Stimulated activated CD8-positive, alpha-beta memory T cell treated with anti-CD3 and anti-CD28 coated beads, Interleukin-7, amount 100 ng/mL, for 1 hour (primary cell): Measurements from ENCODE around the gene LTF.
"Not testable (repeated sequence)": the region's sequence is repeated elsewhere in the genome, so short reads cannot be mapped to it uniquely, and the experiment has no call there.

Experiments used
- DNase-seq, 2 donors: peaks; one replicate each; pipeline ENCODE4 v3.0.0-alpha.2; 2020; ENCODE audit warnings: low read depth in 2 of 2

LTF gene

DNA sequence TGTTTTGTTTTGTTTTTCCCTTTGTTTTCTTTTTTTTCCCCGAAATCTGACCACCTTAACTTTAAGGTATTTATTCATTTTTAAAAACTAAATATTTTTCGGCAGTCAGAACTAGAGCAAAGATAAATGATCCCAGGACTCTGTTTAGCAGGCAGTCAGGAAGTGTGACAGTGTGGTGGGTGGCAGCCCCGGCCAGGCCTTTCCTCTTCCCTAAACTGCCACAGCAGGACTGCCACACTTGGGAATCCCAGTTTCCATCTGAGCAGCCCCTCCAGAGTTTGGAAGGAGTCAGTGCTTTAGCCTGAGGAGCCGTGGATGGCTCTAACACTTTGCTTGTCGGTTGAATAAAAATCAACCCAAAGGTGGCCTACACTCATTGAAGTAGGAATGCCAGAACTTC is 50.8 kb downstream of the LTF start:
- DNase-seq, result no peak

- DNase-seq, result no peak
These were observed 51.9 kb downstream of the LTF start for GRCh38 chr3:46412786-46413298.

- no peak for DNase-seq
These were observed 53.4 kb downstream of the LTF start for GRCh38 chr3:46411271-46411670.

- DNase-seq, result no peak
These were observed 54.0 kb downstream of the LTF start for GRCh38 chr3:46410669-46411068.

DNA sequence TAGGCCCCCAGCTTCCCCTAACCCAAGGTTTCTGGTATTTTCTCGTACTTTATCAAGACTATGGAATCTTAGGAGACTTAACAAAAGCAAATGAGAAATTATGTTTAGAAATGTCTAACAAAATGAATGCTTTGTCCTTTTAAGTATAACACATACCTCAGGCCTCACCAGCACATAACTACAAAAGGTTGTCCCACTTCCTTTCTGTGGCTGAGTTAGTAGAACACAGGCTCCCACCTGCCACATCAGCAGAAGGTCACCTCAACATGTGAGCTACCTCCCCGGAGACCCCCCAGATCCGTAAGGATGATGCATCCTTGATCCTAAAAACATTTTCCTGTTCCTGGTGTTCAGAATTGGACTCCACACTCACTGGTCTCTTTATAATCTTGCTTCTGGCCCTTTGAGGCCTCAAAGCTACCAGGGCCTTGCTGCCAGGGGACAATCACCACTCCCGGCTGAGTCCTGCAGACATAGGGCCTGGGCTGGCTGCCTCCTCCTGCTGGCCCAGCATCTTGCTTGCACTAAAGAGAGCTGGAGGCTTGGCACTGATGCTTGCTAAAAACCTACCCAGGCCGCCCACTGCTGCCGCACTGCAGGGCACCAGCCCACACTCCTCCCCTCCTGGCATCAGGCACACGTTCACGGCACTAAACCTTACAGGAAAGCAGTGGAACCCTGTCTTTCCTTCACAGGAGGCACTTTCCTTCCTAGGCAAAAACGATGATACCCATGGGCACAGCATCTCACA is 54.8 kb downstream of the LTF start:
- no peak for DNase-seq

DNA sequence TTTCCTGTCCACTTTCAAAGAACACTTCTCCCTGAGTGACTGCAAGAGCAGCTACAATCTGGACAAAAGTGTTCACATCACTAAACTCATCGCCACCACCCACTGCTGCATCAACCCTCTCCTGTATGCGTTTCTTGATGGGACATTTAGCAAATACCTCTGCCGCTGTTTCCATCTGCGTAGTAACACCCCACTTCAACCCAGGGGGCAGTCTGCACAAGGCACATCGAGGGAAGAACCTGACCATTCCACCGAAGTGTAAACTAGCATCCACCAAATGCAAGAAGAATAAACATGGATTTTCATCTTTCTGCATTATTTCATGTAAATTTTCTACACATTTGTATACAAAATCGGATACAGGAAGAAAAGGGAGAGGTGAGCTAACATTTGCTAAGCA is 55.9 kb downstream of the LTF start:
- no peak for DNase-seq

GRCh38 chr3:46407970-46408369 is 56.7 kb downstream of the LTF start:
- no peak for DNase-seq

- no peak for DNase-seq
These were observed 57.7 kb downstream of the LTF start, which contains the start of the genes CCR5AS and CCRL2 for GRCh38 chr3:46406788-46407611. TSS of gene CCR5AS (minus strand) at chr3:46407066. TSS of gene CCRL2 (plus strand) at chr3:46407259. CDS start at chr3:46408080, 821 bp downstream.

DNA sequence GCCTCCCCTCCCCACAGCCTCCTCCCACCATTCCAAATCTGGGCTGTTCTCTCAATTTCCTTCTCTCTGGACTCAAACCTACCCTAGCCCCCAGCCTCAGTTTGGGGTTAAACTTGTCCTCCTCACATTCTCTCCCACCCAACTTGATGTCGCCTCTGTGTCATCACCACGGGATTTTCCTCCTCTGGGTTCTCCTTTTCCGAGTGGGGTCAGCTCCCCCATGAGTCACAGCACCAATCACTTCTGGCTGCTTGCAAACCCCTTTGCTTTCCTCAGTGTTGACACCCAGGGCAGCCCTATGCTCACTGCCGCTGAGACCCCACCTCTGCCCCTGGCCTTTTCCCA is 58.3 kb downstream of the LTF start:
- no peak for DNase-seq

- DNase-seq, result no peak
These were observed 59.2 kb downstream of the LTF start for GRCh38 chr3:46405301-46406019.

DNA sequence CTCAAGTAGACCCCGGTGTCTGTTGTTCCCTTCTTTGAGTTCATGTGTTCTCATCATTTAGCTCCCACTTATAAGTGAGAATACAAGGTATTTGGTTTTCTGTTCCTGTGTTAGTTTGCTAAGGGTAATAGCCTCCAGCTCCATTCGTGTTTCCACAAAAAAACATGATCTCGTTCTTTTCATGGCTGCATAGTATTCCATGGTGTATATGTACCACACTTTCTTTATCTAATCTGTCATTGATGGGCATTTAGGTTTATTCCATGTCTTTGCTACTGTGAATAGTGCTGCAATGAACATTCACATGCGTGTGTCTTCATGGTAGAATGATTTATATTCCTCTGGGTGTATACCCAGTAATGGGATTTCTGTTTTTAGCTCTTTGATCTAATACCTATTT is 61.8 kb downstream of the LTF start:
- DNase-seq, result not testable (repeated sequence)

- DNase-seq, result no peak
These were observed 63.1 kb downstream of the LTF start for GRCh38 chr3:46401579-46401978.

DNA sequence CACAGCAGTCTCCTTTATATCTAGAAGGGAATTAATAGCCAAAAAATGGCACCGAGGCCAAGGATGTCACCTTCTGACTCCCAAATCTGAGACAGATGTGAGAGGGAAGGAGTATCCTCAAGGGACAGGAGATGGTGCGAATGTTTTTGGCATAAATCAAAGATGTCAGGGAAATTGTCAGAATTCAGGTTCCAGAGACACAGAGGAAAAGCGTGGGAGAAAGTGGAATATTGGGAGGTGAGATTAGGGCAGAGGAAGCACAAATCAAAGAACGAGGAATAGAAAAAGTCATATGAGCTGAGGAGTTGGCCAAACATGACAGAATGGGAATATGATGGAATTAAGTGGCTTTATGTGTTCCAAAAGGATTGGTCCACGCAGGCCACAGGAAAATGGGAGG is 63.9 kb downstream of the LTF start:
- no peak for DNase-seq

DNA sequence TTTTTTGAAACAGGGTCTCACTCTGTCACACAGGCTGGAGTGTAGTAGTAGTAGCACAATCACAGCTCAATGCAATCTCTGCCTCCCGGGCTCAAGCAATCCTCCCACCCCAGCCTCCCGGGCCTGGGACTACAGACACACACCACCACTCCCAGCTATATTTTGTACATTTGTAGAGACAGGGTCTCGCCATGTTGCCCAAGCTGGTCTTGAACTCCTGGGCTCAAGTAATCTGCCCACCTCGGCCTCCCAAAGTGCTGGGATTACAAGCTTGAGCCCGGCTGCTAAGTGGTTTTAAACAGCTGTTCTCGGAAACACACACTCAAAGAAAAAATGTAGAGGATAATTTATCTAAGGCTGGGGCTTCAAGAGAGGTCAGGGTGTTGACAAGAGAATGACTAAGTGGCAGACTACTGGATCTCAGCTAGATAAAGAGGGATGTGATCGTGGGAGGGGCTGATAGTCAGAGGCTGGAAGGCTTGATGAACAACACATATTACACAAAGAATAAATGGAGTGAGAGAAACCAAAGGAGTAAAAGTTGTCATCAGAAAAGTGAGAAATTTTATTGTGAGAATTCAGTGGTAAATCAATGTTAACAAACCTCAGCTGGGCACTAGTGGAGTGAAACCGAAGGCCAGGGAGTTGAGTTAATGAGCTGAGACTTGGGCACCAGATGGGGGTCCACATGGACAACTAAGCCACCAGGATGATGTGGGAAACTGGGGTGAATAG is 64.5 kb downstream of the LTF start:
- DNase-seq, result no peak

DNA sequence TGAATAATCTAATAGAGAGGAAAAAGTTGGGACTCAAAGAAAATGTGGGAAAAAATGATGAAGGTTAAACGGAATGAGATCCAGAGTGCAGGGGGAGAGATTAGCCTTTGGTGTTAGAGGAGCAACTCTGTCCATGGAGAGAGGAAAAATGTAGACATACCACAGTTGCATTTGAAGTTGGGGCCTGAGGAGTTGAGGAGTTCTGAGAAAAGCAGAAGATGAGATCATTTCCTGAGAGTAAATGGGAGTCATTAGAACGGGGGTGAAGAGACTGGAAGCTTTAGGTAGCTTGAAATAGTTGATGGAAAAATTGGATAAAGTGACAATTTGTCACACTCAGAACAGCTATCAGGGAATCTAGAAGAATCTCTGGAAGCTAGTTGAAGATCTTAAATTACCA is 65.1 kb downstream of the LTF start:
- no peak for DNase-seq

GRCh38 chr3:46399098-46399497 is 65.6 kb downstream of the LTF start:
- no peak for DNase-seq

- no peak for DNase-seq
These were observed 66.3 kb downstream of the LTF start for GRCh38 chr3:46398186-46398955.

DNA sequence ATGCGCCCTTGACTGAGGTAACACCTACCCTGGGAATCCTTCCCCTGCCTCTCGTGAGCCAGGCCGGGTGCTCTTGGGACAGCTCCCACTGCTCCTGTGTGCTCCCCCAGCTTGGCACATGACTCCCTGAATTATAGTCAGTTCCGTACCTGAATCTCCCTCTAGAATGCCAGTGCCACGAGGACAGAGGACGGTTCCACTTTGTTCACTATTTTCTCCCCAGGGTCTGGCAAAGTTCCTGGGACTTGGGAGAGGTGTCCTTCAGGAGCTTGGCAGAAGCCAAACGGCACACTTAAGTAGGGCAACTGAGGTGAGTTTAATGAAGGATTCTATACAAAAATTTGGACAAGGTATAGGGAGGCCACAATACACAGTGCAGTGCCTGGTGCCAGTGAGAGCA is 67.6 kb downstream of the LTF start:
- DNase-seq, result no peak

GRCh38 chr3:46395766-46396530 is 68.8 kb downstream of the LTF start:
- no peak for DNase-seq

- no peak for DNase-seq
These were observed 69.5 kb downstream of the LTF start for GRCh38 chr3:46395210-46395661.
